ENCODE data around the gene PNPLA2. TPM values are rescaled to one million over a fixed set of nuclear protein-coding genes. Genes with fewer than 3 reads are reported as not detected.

Gene PNPLA2
- total and polyA plus RNA-seq, 2 of the 8 experiments (the other 6 are each of a cell fraction or from before 2014, with no cell fraction given) = 30.9 to 62.1 TPM

DNA sequence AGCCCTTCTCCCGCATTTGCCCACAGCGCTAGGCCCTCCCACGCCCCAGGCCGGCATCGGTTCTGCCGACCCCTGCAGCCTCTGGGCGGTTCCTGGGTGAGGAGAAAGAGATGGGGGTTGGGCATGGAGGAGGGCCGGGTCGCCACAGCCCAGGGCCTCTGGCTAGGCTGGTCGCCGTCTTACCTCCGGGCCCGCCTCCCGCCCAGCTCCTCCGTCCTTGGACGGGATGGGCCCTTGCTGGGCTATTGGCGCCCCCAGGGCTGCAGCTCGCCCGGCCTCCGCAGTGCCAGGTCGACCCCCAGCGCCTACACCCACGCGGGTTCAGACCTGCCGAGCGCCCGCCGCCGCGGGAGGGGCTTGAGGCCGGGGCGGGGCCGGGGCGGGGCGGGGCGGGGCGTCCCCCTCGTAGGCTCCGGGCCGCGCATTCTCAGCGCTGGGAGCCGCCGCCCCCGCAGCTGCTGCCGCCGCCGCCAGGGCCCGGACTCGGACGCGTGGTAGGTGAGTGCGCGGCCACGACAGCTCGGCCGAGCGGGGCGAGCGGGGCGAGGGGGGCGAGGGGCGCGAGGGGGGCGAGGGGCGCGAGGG is 13.9 kb downstream of the PNPLA2 start, which contains the start of gene CD151 (continued):
- TF ChIP-seq FOSL1 (IDR thresholded peaks at IDR 0.05; ENCODE audit: insufficient read depth, low read depth, low read length) (no peak), HDAC6 (IDR thresholded peaks at IDR 0.05; ENCODE audit: low read depth, low read length) (no peak), SIX5 (IDR thresholded peaks at IDR 0.05; ENCODE audit: low read depth, low read length) (no peak), E2F6 (IDR thresholded peaks at IDR 0.05) (no peak), SIN3A (conservative IDR thresholded peaks at IDR 0.05 in 1 of 2, IDR thresholded peaks at IDR 0.05 in 1 of 2; ENCODE audit: low read depth in 1 of 2, low read length in 2 of 2) (0 out of 4 replicates have a peak, but pooled peaks of 1 of the 2 experiments have one; percentile 23), HDAC2 (IDR thresholded peaks at IDR 0.05; ENCODE audit: borderline replicate concordance in 1 of 2, low read depth in 2 of 2, low read length in 2 of 2) (no peak), KDM4A (IDR thresholded peaks at IDR 0.05; ENCODE audit: low read depth, low read length, severe bottlenecking) (peak; percentile 38), RFX5 (IDR thresholded peaks at IDR 0.05; ENCODE audit: borderline replicate concordance, low read depth, low read length) (no peak), TBP (IDR thresholded peaks at IDR 0.05; ENCODE audit: low read depth, low read length) (peak; percentile 33; the same call in 1 of the 2 replicates), TAF7 (optimal IDR thresholded peaks at IDR 0.05; ENCODE audit: borderline replicate concordance, low read depth, low read length) (no peak), CREB1 (IDR thresholded peaks at IDR 0.05) (no peak), GTF2F1 (IDR thresholded peaks at IDR 0.05; ENCODE audit: borderline replicate concordance, low read depth, low read length) (no peak), PHF8 (conservative IDR thresholded peaks at IDR 0.05; ENCODE audit: low read depth, low read length) (peak; percentile 20; the same call in 1 of the 2 replicates), BRCA1 (IDR thresholded peaks at IDR 0.05; ENCODE audit: low read depth, low read length) (no peak), BACH1 (IDR thresholded peaks at IDR 0.05; ENCODE audit: low read length) (no peak; the same call in 1 of the 2 replicates), YY1 (IDR thresholded peaks at IDR 0.05; ENCODE audit: low read depth, low read length) (0 out of 2 replicates have a peak, but pooled peaks have one; percentile 10), GABPA (IDR thresholded peaks at IDR 0.05; ENCODE audit: borderline replicate concordance, insufficient read depth, low read length) (no peak), CHD2 (IDR thresholded peaks at IDR 0.05; ENCODE audit: low read length) (no peak), ASH2L (IDR thresholded peaks at IDR 0.05; ENCODE audit: low read length) (peak; percentile 2), SP2 (IDR thresholded peaks at IDR 0.05; ENCODE audit: low read length) (no peak), ATF2 (IDR thresholded peaks at IDR 0.05; ENCODE audit: low read length) (no peak)
- TF ChIP-seq, protein P1, sequence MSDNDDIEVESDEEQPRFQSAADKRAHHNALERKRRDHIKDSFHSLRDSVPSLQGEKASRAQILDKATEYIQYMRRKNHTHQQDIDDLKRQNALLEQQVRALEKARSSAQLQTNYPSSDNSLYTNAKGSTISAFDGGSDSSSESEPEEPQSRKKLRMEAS (IDR thresholded peaks at IDR 0.05) = peak; percentile 4; the same call in 1 of the 2 replicates

Data from H1 (cell line).